GM19324 (cell line): ENCODE results near the gene TP53INP2.
"Not testable (repeated sequence)": the region's sequence is repeated elsewhere in the genome, so short reads cannot be mapped to it uniquely, and the experiment has no call there.

Experiments
- ATAC-seq: cut with Tn5 transposase; IDR thresholded peaks from one replicate; pipeline ENCODE4 v1.9.1; 2021; ENCODE audit warnings: mild to moderate bottlenecking, moderate library complexity; ENCODE audit not compliant: unreplicated experiment, low FRiP score

TP53INP2 gene

GRCh38 chr20:34704177-34705007 lies at the start of gene TP53INP2:
Gene TP53INP2, plus strand, starts transcription at chr20:34704344. Its CDS starts 4,396 bp downstream, at chr20:34708740.
- peak; percentile 68 for ATAC-seq

GRCh38 chr20:34658654-34659053 lies 45.5 kb upstream of the TP53INP2 start:
- not testable (repeated sequence) for ATAC-seq

GRCh38 chr20:34661811-34662210 lies 42.3 kb upstream of the TP53INP2 start:
- ATAC-seq: not testable (repeated sequence)

GRCh38 chr20:34663213-34663943 lies 40.8 kb upstream of the TP53INP2 start:
- no peak for ATAC-seq

GRCh38 chr20:34664751-34665150 lies 39.4 kb upstream of the TP53INP2 start:
- ATAC-seq: not testable (repeated sequence)

- no peak for ATAC-seq
Observed at GRCh38 chr20:34669094-34669493, 35.0 kb upstream of the TP53INP2 start.

GRCh38 chr20:34673412-34673811 lies 30.7 kb upstream of the TP53INP2 start:
- ATAC-seq: no peak

- ATAC-seq: no peak
Observed at GRCh38 chr20:34675561-34675960, 28.6 kb upstream of the TP53INP2 start.

GRCh38 chr20:34675993-34676641 lies 28.0 kb upstream of the TP53INP2 start:
- no peak for ATAC-seq

- ATAC-seq: peak; percentile 96
Observed at GRCh38 chr20:34676642-34677373, 27.3 kb upstream of the TP53INP2 start, which contains the start of gene PIGU. Gene PIGU, minus strand, starts transcription at chr20:34677092. Its CDS starts 7 bp downstream, at chr20:34677085.

GRCh38 chr20:34680586-34681175 lies 23.5 kb upstream of the TP53INP2 start:
- no peak for ATAC-seq

- no peak for ATAC-seq
Observed at GRCh38 chr20:34683667-34684066, 20.5 kb upstream of the TP53INP2 start.

GRCh38 chr20:34689486-34689885 lies 14.7 kb upstream of the TP53INP2 start:
- no peak for ATAC-seq

- no peak for ATAC-seq
Observed at GRCh38 chr20:34691838-34692237, 12.3 kb upstream of the TP53INP2 start.

GRCh38 chr20:34693414-34693813 lies 10.7 kb upstream of the TP53INP2 start:
- no peak for ATAC-seq

- ATAC-seq: no peak
Observed at GRCh38 chr20:34701405-34702085, 2.6 kb upstream of the TP53INP2 start.

- no peak for ATAC-seq
Observed at GRCh38 chr20:34703061-34703423, 1.1 kb upstream of the TP53INP2 start.

- ATAC-seq: no peak
Observed at GRCh38 chr20:34703424-34704176, 544 bp upstream of the TP53INP2 start.

- ATAC-seq: no peak
Observed at GRCh38 chr20:34705008-34705396, 858 bp downstream of the TP53INP2 start.
